ENCODE data around the gene PMIS2. TPM values are rescaled to one million over a fixed set of nuclear protein-coding genes. Genes with fewer than 3 reads are reported as not detected.

Gene PMIS2
- total and polyA plus RNA-seq, 2 of the 8 experiments (the other 6 are each of a cell fraction or from before 2014, with no cell fraction given): not detected

GRCh38 chr19:35543280-35544109, 42.5 kb upstream of the PMIS2 start (continued):
- TF ChIP-seq RAD21 (IDR thresholded peaks at IDR 0.05 in 1 of 2, conservative IDR thresholded peaks at IDR 0.05 in 1 of 2; ENCODE audit: low read depth in 2 of 2, low read length in 2 of 2) (no peak), CTCF (IDR thresholded peaks at IDR 0.05; ENCODE audit: control extremely low read depth in 1 of 3, insufficient read depth in 1 of 3, low read depth in 1 of 3, low read length in 3 of 3) (no peak), CBX8 (IDR thresholded peaks at IDR 0.05; ENCODE audit: borderline replicate concordance, low read depth, low read length) (no peak), USF2 (IDR thresholded peaks at IDR 0.05; ENCODE audit: low read length) (no peak), CHD7 (IDR thresholded peaks at IDR 0.05; ENCODE audit: insufficient replicate concordance, low read length) (no peak)
